Fibroblast of pulmonary artery (primary cell): Measurements from ENCODE around the gene AKAP13.

ENCODE experiments used
- DNase-seq: peaks from one replicate; pipeline ENCODE4 v3.0.0-alpha.2; 2010; ENCODE audit warnings: low read depth
- H3K4me3 ChIP-seq: replicated peaks from 2 replicates; pipeline ENCODE4 v1.5.1; 2011; ENCODE audit warnings: low read depth, mild to moderate bottlenecking, control low read depth, low read length, moderate library complexity
- TF ChIP-seq, protein P1 (sequence below): IDR thresholded peaks from 2 replicates; pipeline ENCODE4 v1.5.1; 2011; ENCODE audit warnings: mild to moderate bottlenecking, control low read depth, low read length, inconsistent platforms; ENCODE audit errors: missing control alignments

The AKAP13 gene

GRCh38 chr15:85559530-85559929 lies 179.1 kb downstream of the AKAP13 start:
- TF ChIP-seq, protein P1, sequence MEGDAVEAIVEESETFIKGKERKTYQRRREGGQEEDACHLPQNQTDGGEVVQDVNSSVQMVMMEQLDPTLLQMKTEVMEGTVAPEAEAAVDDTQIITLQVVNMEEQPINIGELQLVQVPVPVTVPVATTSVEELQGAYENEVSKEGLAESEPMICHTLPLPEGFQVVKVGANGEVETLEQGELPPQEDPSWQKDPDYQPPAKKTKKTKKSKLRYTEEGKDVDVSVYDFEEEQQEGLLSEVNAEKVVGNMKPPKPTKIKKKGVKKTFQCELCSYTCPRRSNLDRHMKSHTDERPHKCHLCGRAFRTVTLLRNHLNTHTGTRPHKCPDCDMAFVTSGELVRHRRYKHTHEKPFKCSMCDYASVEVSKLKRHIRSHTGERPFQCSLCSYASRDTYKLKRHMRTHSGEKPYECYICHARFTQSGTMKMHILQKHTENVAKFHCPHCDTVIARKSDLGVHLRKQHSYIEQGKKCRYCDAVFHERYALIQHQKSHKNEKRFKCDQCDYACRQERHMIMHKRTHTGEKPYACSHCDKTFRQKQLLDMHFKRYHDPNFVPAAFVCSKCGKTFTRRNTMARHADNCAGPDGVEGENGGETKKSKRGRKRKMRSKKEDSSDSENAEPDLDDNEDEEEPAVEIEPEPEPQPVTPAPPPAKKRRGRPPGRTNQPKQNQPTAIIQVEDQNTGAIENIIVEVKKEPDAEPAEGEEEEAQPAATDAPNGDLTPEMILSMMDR = no peak
- no peak overlapping the region for H3K4me3 ChIP-seq
- DNase-seq = no peak

- TF ChIP-seq, protein P1 = no peak
- no peak overlapping the region for H3K4me3 ChIP-seq
- DNase-seq = no peak
Observed at GRCh38 chr15:85562824-85563223, 182.4 kb downstream of the AKAP13 start.

DNA sequence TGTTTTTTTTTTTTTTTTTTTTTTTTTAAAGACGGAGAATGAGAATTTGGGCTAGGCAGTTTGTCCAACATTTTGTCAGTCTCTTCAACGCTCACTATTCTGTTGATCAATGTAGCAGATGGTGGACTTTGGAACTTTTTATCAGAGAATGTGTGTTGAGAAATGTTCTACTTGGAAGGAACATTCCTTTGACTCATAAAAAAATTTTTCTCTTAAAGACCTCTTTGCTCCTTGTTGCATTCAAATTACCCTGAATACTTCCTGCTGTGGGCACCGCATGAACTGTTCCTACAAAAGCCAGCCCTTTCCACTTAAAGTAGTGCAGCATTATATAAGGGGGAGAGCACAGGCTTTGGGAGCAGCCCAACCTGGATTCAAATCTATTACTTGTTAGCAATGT lies 182.9 kb downstream of the AKAP13 start:
- peak; percentile 86 for DNase-seq
- H3K4me3 ChIP-seq = no peak overlapping the region
- TF ChIP-seq, protein P1 = no peak

- TF ChIP-seq, protein P1 = no peak
- DNase-seq = no peak
- H3K4me3 ChIP-seq = no peak overlapping the region
Observed at GRCh38 chr15:85563731-85564130, 183.3 kb downstream of the AKAP13 start.

- TF ChIP-seq, protein P1 = no peak
- DNase-seq = no peak
- H3K4me3 ChIP-seq = no peak overlapping the region
Observed at GRCh38 chr15:85564686-85565085, 184.3 kb downstream of the AKAP13 start.

GRCh38 chr15:85568261-85568808 lies 187.9 kb downstream of the AKAP13 start:
- TF ChIP-seq, protein P1 = no peak
- DNase-seq = no peak
- no peak overlapping the region for H3K4me3 ChIP-seq

GRCh38 chr15:85570336-85570735 lies 189.9 kb downstream of the AKAP13 start:
- TF ChIP-seq, protein P1 = no peak
- no peak overlapping the region for H3K4me3 ChIP-seq
- no peak for DNase-seq
